Measurements from ENCODE around the gene KIAA0586. TPM values are rescaled to one million over a fixed set of nuclear protein-coding genes. Genes with fewer than 3 reads are reported as not detected.

The KIAA0586 gene
- total RNA-seq, 1 experiment from 2014 or later = 20.9 TPM

- Histone ChIP-seq H2BK5ac (ENCODE audit: insufficient read length, low read length) (no peak overlapping the region), H3K9me3 (ENCODE audit: control insufficient read depth, low read depth, low read length) (no peaks in the 10 kb centered on the region), H2BK20ac (ENCODE audit: low read depth, low read length, poor library complexity, severe bottlenecking) (no peak overlapping the region), H4K5ac (ENCODE audit: insufficient read length, low read depth, low read length) (no peak overlapping the region), H3K4me2 (ENCODE audit: insufficient read depth, insufficient read length, low read length) (no peak overlapping the region), H3K79me2 (ENCODE audit: insufficient read depth, low read length) (no peaks in the 10 kb centered on the region), H2AK5ac (ENCODE audit: insufficient read length, low read length) (no peak overlapping the region), H3K4me1 (ENCODE audit: insufficient read depth, low read length) (peaks cover 2% of the 10 kb centered on the region; the same call in 1 of the 2 replicates), H3K4ac (ENCODE audit: low read depth, low read length) (no peak overlapping the region), H3K14ac (ENCODE audit: insufficient read depth, low read length) (no peak overlapping the region), H4K20me1 (ENCODE audit: control insufficient read depth, insufficient read depth, insufficient read length) (peaks cover 2% of the 10 kb centered on the region), H3K23ac (ENCODE audit: insufficient read length, low read depth, low read length) (no peak overlapping the region), H2BK12ac (ENCODE audit: insufficient read length, low read depth, low read length) (no peak overlapping the region), H3K56ac (ENCODE audit: insufficient read length, low read depth, low read length) (no peak overlapping the region), H2BK15ac (ENCODE audit: low read depth, low read length) (no peak overlapping the region), H3K9ac (ENCODE audit: extremely low read depth, insufficient read length, low read length) (no peak overlapping the region), H2AFZ (ENCODE audit: low read length) (no peak overlapping the region), H3T11ph (ENCODE audit: low read length) (no peak overlapping the region), H4K91ac (ENCODE audit: insufficient read length, low read depth, low read length) (no peak overlapping the region), H3K18ac (ENCODE audit: insufficient read length, low read depth, low read length) (no peak overlapping the region), H3K27me3 (ENCODE audit: insufficient read depth, low read length) (no peaks in the 10 kb centered on the region), H4K8ac (replicated peaks; ENCODE audit: insufficient read length, low read depth, low read length) (no peak overlapping the region), H3K27ac (ENCODE audit: insufficient read length, low read depth, low read length) (no peak overlapping the region), H3K79me1 (ENCODE audit: insufficient read depth, low read depth, low read length, poor library complexity, severe bottlenecking) (no peaks in the 10 kb centered on the region), H3K23me2 (ENCODE audit: insufficient read length, low read depth, low read length, poor library complexity, severe bottlenecking) (no peaks in the 10 kb centered on the region), H2BK120ac (ENCODE audit: low read depth, low read length, poor library complexity, severe bottlenecking) (no peak overlapping the region)
- H3K27me3 Mint-ChIP-seq (ENCODE audit: low read depth) = no peaks in the 10 kb centered on the region
- H3K36me3 Mint-ChIP-seq (ENCODE audit: insufficient read depth in 1 of 3, low read depth in 3 of 3) = no peaks in the 10 kb centered on the region
- no peak overlapping the region; a peak in 2 of 7 replicates for H3K27ac Mint-ChIP-seq
- WGBS (ENCODE audit: extremely low coverage, insufficient read length, low lambda C conversion rate) = no CpG with 5 or more reads among the region's 9 CpGs
- no peak for DNase-seq
- H3K4me1 Mint-ChIP-seq = peaks cover 6 to 8% of the 10 kb centered on the region in 2 experiments; a peak in 2 of 4 replicates
- H3K9me3 Mint-ChIP-seq = no peaks in the 10 kb centered on the region
- TF ChIP-seq CTCF (conservative IDR thresholded peaks at IDR 0.05) = no peak
- H3K4me3 Mint-ChIP-seq = no peak overlapping the region
These were observed 144.4 kb downstream of the KIAA0586 start for GRCh38 chr14:58571769-58572472.
